Activated naive CD4-positive, alpha-beta T cell treated with anti-CD3 and anti-CD28 coated beads for 36 hours (primary cell): ENCODE data around the gene ARHGEF7. TPM values are rescaled to one million over a fixed set of nuclear protein-coding genes. Genes with fewer than 3 reads are reported as not detected.
A peak's percentile ranks its signal among the peaks of the same experiment; 100 is the strongest.

ENCODE experiments used
- CTCF ChIA-PET: fragments of 350-600 bp; sonication (Branson Sonifier 250); formaldehyde crosslinking; loops from one replicate; lab custom pipeline; 2021; ENCODE audit warnings: antibody characterized with exemption; lab: Charles Lee
- DNase-seq: peaks from one replicate; pipeline ENCODE4 v3.0.0-alpha.2; 2020
- H3K27ac Mint-ChIP-seq: one replicate; pipeline ENCODE4 v1.8.0; 2021; ENCODE audit warnings: mild to moderate bottlenecking, mixed read lengths
- H3K27me3 Mint-ChIP-seq: one replicate; pipeline ENCODE4 v1.8.0; 2021; ENCODE audit warnings: low read depth, mixed read lengths
- H3K36me3 Mint-ChIP-seq: one replicate; pipeline ENCODE4 v1.8.0; 2021; ENCODE audit warnings: low read depth, mixed read lengths
- H3K4me1 Mint-ChIP-seq: one replicate; pipeline ENCODE4 v1.8.0; 2021; ENCODE audit warnings: low read depth, mixed read lengths
- H3K4me3 Mint-ChIP-seq: one replicate; pipeline ENCODE4 v1.8.0; 2021; ENCODE audit warnings: mild to moderate bottlenecking, moderate library complexity, mixed read lengths
- H3K9me3 Mint-ChIP-seq: one replicate; pipeline ENCODE4 v1.8.0; 2021; ENCODE audit warnings: mixed read lengths
- intact Hi-C: fragments of 100-400 bp; cut with micrococcal nuclease; formaldehyde crosslinking; loops from one replicate; pipeline ENCODE4 v1.15.1; 2023
- total RNA-seq, 2 experiments: library from RNA; stranded (reverse); gene quantifications; one replicate each; pipeline ENCODE4 v1.2.3, GENCODE V29; 2021

Gene ARHGEF7
- total RNA-seq, 2 experiments from 2014 or later: 48.4 to 56.6 TPM

- Mint-ChIP-seq H3K4me1 (peaks cover 11% of the 10 kb centered on the region), H3K36me3 (no peaks in the 10 kb centered on the region), H3K27ac (no peak overlapping the region), H3K27me3 (peaks cover 70% of the 10 kb centered on the region), H3K9me3 (no peaks in the 10 kb centered on the region), H3K4me3 (peak overlapping the region; percentile 78)
- CTCF ChIA-PET: no interaction called here
- peak; percentile 41 for DNase-seq
- intact Hi-C loops: loop anchor here (2.0 kb wide), 1 partner anchor 38 kb away; no protein-coding TSS in a partner anchor
These were observed 599 bp upstream of the ARHGEF7 start for GRCh38 chr13:111114362-111115060.

- no peak overlapping the region for H3K27ac Mint-ChIP-seq
- H3K4me3 Mint-ChIP-seq: peak overlapping the region; percentile 69
- H3K36me3 Mint-ChIP-seq: no peaks in the 10 kb centered on the region
- DNase-seq: no peak
- CTCF ChIA-PET: no interaction called here
- H3K9me3 Mint-ChIP-seq: no peaks in the 10 kb centered on the region
- intact Hi-C loops: loop anchor here (2.0 kb wide), 1 partner anchor 37 kb away; no protein-coding TSS in a partner anchor
- H3K27me3 Mint-ChIP-seq: peaks cover 58% of the 10 kb centered on the region
- peaks cover 11% of the 10 kb centered on the region for H3K4me1 Mint-ChIP-seq
These were observed 933 bp downstream of the ARHGEF7 start for GRCh38 chr13:111115965-111116521.

GRCh38 chr13:111116856-111117255, 1.7 kb downstream of the ARHGEF7 start:
- no peak for DNase-seq
- CTCF ChIA-PET: interaction anchor here (0.6 to 1.5 kb wide), 2 partner anchors 99 to 101 kb away, joined by 3 to 4 read pairs; no protein-coding TSS in a partner anchor
- Mint-ChIP-seq H3K27me3 (peaks cover 52% of the 10 kb centered on the region), H3K27ac (no peak overlapping the region), H3K4me3 (no peak overlapping the region), H3K4me1 (peaks cover 11% of the 10 kb centered on the region), H3K9me3 (no peaks in the 10 kb centered on the region), H3K36me3 (no peaks in the 10 kb centered on the region)
- intact Hi-C loops: no loop called here

GRCh38 chr13:111117289-111117688, 2.2 kb downstream of the ARHGEF7 start:
- H3K4me1 Mint-ChIP-seq: peaks cover 11% of the 10 kb centered on the region
- no peaks in the 10 kb centered on the region for H3K36me3 Mint-ChIP-seq
- no peaks in the 10 kb centered on the region for H3K9me3 Mint-ChIP-seq
- H3K4me3 Mint-ChIP-seq: no peak overlapping the region
- CTCF ChIA-PET: interaction anchor here (0.6 to 1.5 kb wide), 2 partner anchors 98 to 101 kb away, joined by 3 to 4 read pairs; no protein-coding TSS in a partner anchor
- no peak overlapping the region for H3K27ac Mint-ChIP-seq
- DNase-seq: no peak
- peaks cover 50% of the 10 kb centered on the region for H3K27me3 Mint-ChIP-seq
- intact Hi-C loops: no loop called here

- intact Hi-C loops: no loop called here
- CTCF ChIA-PET: interaction anchor here (1.5 kb wide), 1 partner anchor 98 kb away, joined by 4 read pairs; no protein-coding TSS in a partner anchor
- no peaks in the 10 kb centered on the region for H3K9me3 Mint-ChIP-seq
- no peak overlapping the region for H3K4me3 Mint-ChIP-seq
- peaks cover 11% of the 10 kb centered on the region for H3K4me1 Mint-ChIP-seq
- H3K27ac Mint-ChIP-seq: no peak overlapping the region
- H3K36me3 Mint-ChIP-seq: no peaks in the 10 kb centered on the region
- peaks cover 44% of the 10 kb centered on the region for H3K27me3 Mint-ChIP-seq
- no peak for DNase-seq
These were observed 2.9 kb downstream of the ARHGEF7 start for GRCh38 chr13:111117961-111118360.

GRCh38 chr13:111118898-111119607, 3.9 kb downstream of the ARHGEF7 start:
- Mint-ChIP-seq H3K36me3 (no peaks in the 10 kb centered on the region), H3K4me3 (no peak overlapping the region), H3K4me1 (peaks cover 8% of the 10 kb centered on the region), H3K9me3 (no peaks in the 10 kb centered on the region), H3K27me3 (peaks cover 33% of the 10 kb centered on the region), H3K27ac (no peak overlapping the region)
- DNase-seq: no peak
- intact Hi-C loops: no loop called here
- CTCF ChIA-PET: no interaction called here

- Mint-ChIP-seq H3K27ac (no peak overlapping the region), H3K27me3 (peaks cover 25% of the 10 kb centered on the region), H3K4me3 (no peak overlapping the region), H3K9me3 (no peaks in the 10 kb centered on the region), H3K36me3 (no peaks in the 10 kb centered on the region), H3K4me1 (peaks cover 4% of the 10 kb centered on the region)
- intact Hi-C loops: no loop called here
- CTCF ChIA-PET: interaction anchor here (0.7 kb wide), 1 partner anchor 45 kb away, joined by 3 read pairs; no protein-coding TSS in a partner anchor
- DNase-seq: no peak
These were observed 4.9 kb downstream of the ARHGEF7 start for GRCh38 chr13:111119966-111120365.

GRCh38 chr13:111120422-111120821, 5.3 kb downstream of the ARHGEF7 start:
- H3K9me3 Mint-ChIP-seq: no peaks in the 10 kb centered on the region
- no peak for DNase-seq
- intact Hi-C loops: no loop called here
- CTCF ChIA-PET: no interaction called here
- peaks cover 25% of the 10 kb centered on the region for H3K27me3 Mint-ChIP-seq
- H3K27ac Mint-ChIP-seq: no peak overlapping the region
- peaks cover 4% of the 10 kb centered on the region for H3K4me1 Mint-ChIP-seq
- H3K36me3 Mint-ChIP-seq: no peaks in the 10 kb centered on the region
- no peak overlapping the region for H3K4me3 Mint-ChIP-seq

- H3K9me3 Mint-ChIP-seq: no peaks in the 10 kb centered on the region
- no peak for DNase-seq
- H3K27me3 Mint-ChIP-seq: peaks cover 24% of the 10 kb centered on the region
- no peak overlapping the region for H3K4me3 Mint-ChIP-seq
- intact Hi-C loops: no loop called here
- H3K36me3 Mint-ChIP-seq: no peaks in the 10 kb centered on the region
- peaks cover 4% of the 10 kb centered on the region for H3K4me1 Mint-ChIP-seq
- CTCF ChIA-PET: no interaction called here
- H3K27ac Mint-ChIP-seq: no peak overlapping the region
These were observed 5.8 kb downstream of the ARHGEF7 start for GRCh38 chr13:111120913-111121312.

GRCh38 chr13:111121506-111121905, 6.4 kb downstream of the ARHGEF7 start:
- Mint-ChIP-seq H3K27ac (no peak overlapping the region), H3K36me3 (no peaks in the 10 kb centered on the region), H3K4me1 (no peaks in the 10 kb centered on the region), H3K27me3 (peaks cover 18% of the 10 kb centered on the region), H3K4me3 (no peak overlapping the region), H3K9me3 (no peaks in the 10 kb centered on the region)
- CTCF ChIA-PET: no interaction called here
- intact Hi-C loops: no loop called here
- no peak for DNase-seq

- Mint-ChIP-seq H3K4me1 (no peaks in the 10 kb centered on the region), H3K27me3 (peaks cover 16% of the 10 kb centered on the region), H3K27ac (no peak overlapping the region), H3K9me3 (no peaks in the 10 kb centered on the region), H3K4me3 (no peak overlapping the region), H3K36me3 (no peaks in the 10 kb centered on the region)
- no peak for DNase-seq
- intact Hi-C loops: no loop called here
- CTCF ChIA-PET: interaction anchor here (0.6 kb wide), 1 partner anchor 177 kb away, joined by 3 read pairs; no protein-coding TSS in a partner anchor
These were observed 6.9 kb downstream of the ARHGEF7 start for GRCh38 chr13:111122056-111122455.

- H3K9me3 Mint-ChIP-seq: no peaks in the 10 kb centered on the region
- H3K27me3 Mint-ChIP-seq: peaks cover 11% of the 10 kb centered on the region
- H3K27ac Mint-ChIP-seq: no peak overlapping the region
- H3K4me3 Mint-ChIP-seq: no peak overlapping the region
- intact Hi-C loops: no loop called here
- no peaks in the 10 kb centered on the region for H3K4me1 Mint-ChIP-seq
- H3K36me3 Mint-ChIP-seq: no peaks in the 10 kb centered on the region
- CTCF ChIA-PET: interaction anchor here (0.6 kb wide), 1 partner anchor 177 kb away, joined by 3 read pairs; no protein-coding TSS in a partner anchor
- no peak for DNase-seq
These were observed 7.5 kb downstream of the ARHGEF7 start for GRCh38 chr13:111122631-111123030.
